GM12892 (cell line): Measurements from ENCODE around the gene DSCAML1.

Experiments
- POLR2A ChIP-seq: IDR thresholded peaks from 2 replicates; pipeline ENCODE4 v1.6.1; 2011; ENCODE audit warnings: low read depth, low read length, control low read depth
- POLR2AphosphoS5 ChIP-seq: IDR thresholded peaks from 2 replicates; pipeline ENCODE4 v1.6.1; 2011; ENCODE audit warnings: low read depth, low read length, control low read depth
- TAF1 ChIP-seq: IDR thresholded peaks from 2 replicates; pipeline ENCODE4 v1.6.1; 2011; ENCODE audit warnings: low read depth, mild to moderate bottlenecking, control low read depth, low read length, borderline replicate concordance

DNA sequence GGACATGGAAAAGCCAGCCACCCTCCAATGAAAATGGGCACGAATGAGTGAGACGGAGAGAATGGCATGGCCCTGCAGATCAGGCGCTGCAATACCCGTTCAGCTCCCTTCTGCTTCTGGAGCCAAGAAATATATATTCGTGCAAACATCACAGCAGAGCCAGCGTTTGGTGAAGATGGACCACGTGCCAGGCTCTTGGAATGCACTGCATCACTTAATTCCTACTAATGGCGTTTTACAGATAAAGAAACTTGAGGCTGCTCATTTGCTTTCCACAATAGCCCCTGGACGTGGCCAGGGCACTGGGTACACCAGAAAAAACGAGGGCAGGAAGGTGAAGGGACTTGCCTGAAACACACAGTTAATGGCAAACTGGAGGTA is 29.2 kb upstream of the DSCAML1 start:
- TF ChIP-seq POLR2AphosphoS5 (no peak), POLR2A (no peak), TAF1 (no peak)
